HepG2 (cell line): ENCODE measurements around the gene RNF168. TPM values are rescaled to one million over a fixed set of nuclear protein-coding genes. Genes with fewer than 3 reads are reported as not detected.
A peak's percentile ranks its signal among the peaks of the same experiment; 100 is the strongest.

Experiments
- ATAC-seq: fragments of 200-7000 bp; cut with Tn5 transposase; 3 replicates; pipeline ENCODE4 v1.9.1; 2020; ENCODE audit warnings: mild to moderate bottlenecking, moderate library complexity
- BruUV-seq: library from RNA; stranded (reverse); fragments of 400-500 nt; replicated peaks from 2 replicates; lab custom pipeline; 2021; lab: Mats Ljungman, UMichigan
- CTCF ChIA-PET: fragments of 300-600 bp; formaldehyde crosslinking; extraction: SDS; loops from one replicate; lab custom pipeline; 2021; ENCODE audit warnings: low total read pairs, inconsistent platforms, low intra/inter-chr PET ratio; lab: Yijun Ruan, JAX
- POLR2A ChIA-PET: fragments of 350-600 bp; sonication (Branson Sonifier 250); formaldehyde crosslinking; loops from one replicate; lab custom pipeline; 2020; ENCODE audit warnings: antibody characterized with exemption, inconsistent platforms; lab: Yijun Ruan, JAX
- DNase-seq: peaks from one replicate; pipeline ENCODE4 v3.0.0-alpha.2; 2015; ENCODE audit warnings: low spot score
- FAIRE-seq: peaks from 3 replicates; lab custom pipeline; 2011; peaks lifted over from hg19 to GRCh38; lab: Jason Lieb, UNC
- H2AFZ ChIP-seq: one replicate; pipeline ENCODE4 v1.6.1; 2011; ENCODE audit warnings: low read length, inconsistent platforms
- H3K27ac ChIP-seq: fragments of 300-600 bp; 3 replicates; pipeline ENCODE4 v1.8.0; 2011; ENCODE audit warnings: mixed run types, mild to moderate bottlenecking, mixed read lengths, low read length, inconsistent platforms; ENCODE audit not compliant: insufficient read depth; ENCODE audit errors: extremely low read length
- H3K27me3 ChIP-seq, 2 experiments: fragments of 200-600 bp in 1 of 2; 2 replicates in 1 of 2; 3 replicates in 1 of 2; pipeline versions ENCODE4 v1.6.0 to v1.8.0; 2011; ENCODE audit warnings: low read length in 2 of 2, mild to moderate bottlenecking in 2 of 2, moderate library complexity in 2 of 2, inconsistent platforms in 1 of 2; ENCODE audit not compliant: insufficient read depth in 2 of 2, control insufficient read depth in 1 of 2
- H3K36me3 ChIP-seq, 2 experiments: fragments of 200-600 bp in 1 of 2; replicated peaks in 1 of 2; 2 replicates in 1 of 2; 3 replicates in 1 of 2; pipeline versions ENCODE4 v1.5.1 to v1.8.0; 2011; ENCODE audit warnings: low read length in 2 of 2, inconsistent platforms in 1 of 2; ENCODE audit not compliant: insufficient read depth in 2 of 2, control insufficient read depth in 1 of 2
- H3K4me1 ChIP-seq: 2 replicates; pipeline ENCODE4 v1.5.1; 2012; ENCODE audit warnings: low read length, inconsistent platforms; ENCODE audit not compliant: insufficient read depth
- H3K4me2 ChIP-seq: 2 replicates; pipeline ENCODE4 v1.6.0; 2011; ENCODE audit warnings: low read depth, low read length, inconsistent platforms
- H3K4me3 ChIP-seq, 3 experiments: fragments of 200-600 bp in 1 of 3; sonication (generic), shearing (Covaris generic) in 1 of 3; replicated peaks in 1 of 3; 2 replicates each; pipeline ENCODE4 v1.5.1; 2011 to 2016; ENCODE audit warnings: low read length in 3 of 3, inconsistent platforms in 2 of 3, low read depth in 2 of 3, mild to moderate bottlenecking in 2 of 3, control low read depth in 1 of 3, mixed read lengths in 1 of 3; ENCODE audit not compliant: insufficient read depth in 1 of 3
- H3K79me2 ChIP-seq: one replicate; pipeline ENCODE4 v1.6.1; 2011; ENCODE audit warnings: low read length, inconsistent platforms; ENCODE audit not compliant: insufficient read depth
- H3K9ac ChIP-seq: 2 replicates; pipeline ENCODE4 v1.6.0; 2011; ENCODE audit warnings: mild to moderate bottlenecking, low read depth, low read length, inconsistent platforms; ENCODE audit not compliant: insufficient read depth
- H3K9me3 ChIP-seq: 2 replicates; pipeline ENCODE4 v1.5.1; 2012; ENCODE audit warnings: mild to moderate bottlenecking, low read length
- H4K20me1 ChIP-seq: 2 replicates; pipeline ENCODE4 v1.6.0; 2011; ENCODE audit warnings: inconsistent platforms, mild to moderate bottlenecking, low read length, moderate library complexity; ENCODE audit not compliant: insufficient read depth
- CEBPG ChIP-seq: IDR thresholded peaks from 2 replicates; pipeline ENCODE4 v1.6.1; 2016
- GATA4 ChIP-seq: sonication (generic); IDR thresholded peaks from 2 replicates; pipeline ENCODE4 v1.6.1; 2016; ENCODE audit warnings: antibody characterized with exemption, low read depth, borderline replicate concordance
- MLLT10 ChIP-seq: sonication (generic); formaldehyde crosslinking; IDR thresholded peaks from 2 replicates; pipeline ENCODE4 v1.4.0; 2020; ENCODE audit warnings: missing genetic modification reagents
- MTF2 ChIP-seq: sonication (generic); formaldehyde crosslinking; IDR thresholded peaks from 2 replicates; pipeline ENCODE4 v1.5.0; 2020; ENCODE audit warnings: missing genetic modification reagents, borderline replicate concordance
- MZF1 ChIP-seq: sonication (generic); formaldehyde crosslinking; IDR thresholded peaks from 2 replicates; pipeline ENCODE4 v1.8.1; 2023; ENCODE audit warnings: mild to moderate bottlenecking, missing genetic modification reagents, borderline replicate concordance
- NR1H2 ChIP-seq: sonication (generic); formaldehyde crosslinking; IDR thresholded peaks from 2 replicates; pipeline ENCODE4 v1.8.1; 2022; ENCODE audit warnings: low read depth, missing genetic modification reagents, borderline replicate concordance
- NR2F1 ChIP-seq, 2 experiments: fragments of 450-650 bp in 1 of 2; formaldehyde crosslinking in 1 of 2; IDR thresholded peaks; 2 replicates each; pipeline versions ENCODE4 v1.5.0 to v1.6.1; 2016 to 2020; ENCODE audit warnings: mild to moderate bottlenecking in 1 of 2, missing compliant biosample characterization in 1 of 2, missing genetic modification reagents in 1 of 2, moderate library complexity in 1 of 2
- SRF ChIP-seq: IDR thresholded peaks from 2 replicates; pipeline ENCODE4 v1.6.1; 2011; ENCODE audit warnings: mild to moderate bottlenecking, low read depth, low read length, moderate library complexity
- ZFP1 ChIP-seq: IDR thresholded peaks from 2 replicates; pipeline ENCODE4 v1.6.1; 2016
- ZKSCAN5 ChIP-seq: sonication (generic); formaldehyde crosslinking; IDR thresholded peaks from 2 replicates; pipeline ENCODE4 v1.5.1; 2020; ENCODE audit warnings: mild to moderate bottlenecking, missing genetic modification reagents
- ZNF20 ChIP-seq: sonication (generic); formaldehyde crosslinking; IDR thresholded peaks from 2 replicates; pipeline ENCODE4 v1.4.0; 2020; ENCODE audit warnings: mild to moderate bottlenecking, moderate library complexity, missing genetic modification reagents
- ZNF652 ChIP-seq: IDR thresholded peaks from 2 replicates; pipeline ENCODE4 v1.6.1; 2016; ENCODE audit warnings: low read depth, borderline replicate concordance
- ZNF841 ChIP-seq: sonication (generic); formaldehyde crosslinking; IDR thresholded peaks from 2 replicates; pipeline ENCODE4 v1.8.1; 2023; ENCODE audit warnings: missing genetic modification reagents, borderline replicate concordance
- WGBS: methylation state at CpG from one replicate; pipeline ENCODE4 v1.1.6; 2017; ENCODE audit warnings: low lambda C conversion rate; 5-methylcytosine and 5-hydroxymethylcytosine counted together
- in situ Hi-C: cut with HindIII; loops from 2 replicates; pipeline ENCODE4 v1.10.0; 2017; ENCODE audit warnings: low pct_unique_long_range_greater_than_20kb; ENCODE audit not compliant: extremely low pct_ligation_motif_present
- intact Hi-C: fragments of 100-400 bp; cut with micrococcal nuclease; formaldehyde crosslinking; loops from one replicate; pipeline ENCODE4 v1.10.0; 2022; ENCODE audit not compliant: unreplicated experiment
- polyA plus RNA-seq, 8 experiments: library from polyadenylated mRNA; depleted of rRNA in 3 of 8; stranded (reverse) in 7 of 8; unstranded in 1 of 8; fragments of >200 nt; fragmentation: Illumina TruSeq in 4 of 8; extraction: Trizol in 4 of 8; gene quantifications; 2 replicates each; pipeline versions ENCODE4 v1.2.1 to v1.2.3, GENCODE V29; 2011 to 2016; ENCODE audit warnings: low read depth in 4 of 8, missing spikeins in 1 of 8, mixed read lengths in 1 of 8; ENCODE audit not compliant: insufficient read depth in 1 of 8
- total RNA-seq, 5 experiments: library from RNA; depleted of rRNA; stranded (reverse); fragments of >200 nt; fragmentation: Illumina TruSeq; extraction: Trizol; gene quantifications; 2 replicates each; pipeline ENCODE4 v1.2.3, GENCODE V29; 2016; ENCODE audit warnings: low read depth in 1 of 5
- TF ChIP-seq, protein P1 (sequence below): sonication (generic); formaldehyde crosslinking; IDR thresholded peaks from 2 replicates; pipeline ENCODE4 v1.8.1; 2023; ENCODE audit warnings: mild to moderate bottlenecking, moderate library complexity, missing genetic modification reagents

RNF168 gene
- total and polyA plus RNA-seq, 2 of the 13 experiments (the other 11 are each of a cell fraction or from before 2014, with no cell fraction given): 3.7 to 22.9 TPM

DNA sequence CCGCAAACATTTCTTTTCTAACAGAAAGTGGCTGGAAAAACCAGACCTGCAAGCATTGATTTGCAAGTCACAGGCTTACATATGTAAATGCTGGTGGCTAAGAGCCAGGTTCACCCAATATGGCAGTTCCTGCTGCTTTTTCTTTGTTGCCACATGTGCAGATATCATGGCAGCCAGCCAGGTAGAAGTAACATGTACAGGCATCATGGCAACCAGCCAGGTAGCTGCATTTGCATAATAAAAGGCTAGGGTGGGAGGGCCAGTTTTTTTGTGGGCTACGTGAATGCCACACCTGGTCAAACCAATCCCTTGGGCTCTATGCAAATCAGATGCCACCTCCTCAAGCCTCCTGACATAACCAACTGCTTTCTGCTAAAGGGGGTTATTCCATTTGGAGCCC is 14.4 kb upstream of the RNF168 start:
- Histone ChIP-seq H3K36me3 (no peaks in the 10 kb centered on the region), H3K4me3 (no peak overlapping the region), H3K27ac (no peak overlapping the region), H3K27me3 (peaks cover 0 to 17% of the 10 kb centered on the region in 2 experiments; a peak in 3 of 5 replicates), H3K9ac (no peak overlapping the region), H3K79me2 (no peaks in the 10 kb centered on the region), H3K4me2 (no peak overlapping the region; the same call in 1 of the 2 replicates), H3K4me1 (peaks cover 19% of the 10 kb centered on the region), H4K20me1 (no peaks in the 10 kb centered on the region), H2AFZ (no peak overlapping the region), H3K9me3 (no peaks in the 10 kb centered on the region)
- no TSS peak for BruUV-seq
- TF ChIP-seq ZFP1 (no peak), SRF (peak; percentile 75)
- intact Hi-C loops (loop anchor here (2.0 to 5.0 kb wide), 2 partner anchors 306 to 491 kb away; partner anchors contain the start of gene ZDHHC19), in situ Hi-C loops (loop anchor here (5.0 to 10.0 kb wide), 2 partner anchors 261 to 493 kb away; no protein-coding TSS in a partner anchor)
- CTCF ChIA-PET: interaction anchor here (2.5 to 3.4 kb wide), 2 partner anchors 32 to 264 kb away, joined by 24 to 28 read pairs; no protein-coding TSS in a partner anchor
- ATAC-seq (no peak), DNase-seq (no peak), FAIRE-seq (no peak)
- POLR2A ChIA-PET: no interaction called here
- 50% methylated on average over 2 of the region's 2 CpGs for WGBS

DNA sequence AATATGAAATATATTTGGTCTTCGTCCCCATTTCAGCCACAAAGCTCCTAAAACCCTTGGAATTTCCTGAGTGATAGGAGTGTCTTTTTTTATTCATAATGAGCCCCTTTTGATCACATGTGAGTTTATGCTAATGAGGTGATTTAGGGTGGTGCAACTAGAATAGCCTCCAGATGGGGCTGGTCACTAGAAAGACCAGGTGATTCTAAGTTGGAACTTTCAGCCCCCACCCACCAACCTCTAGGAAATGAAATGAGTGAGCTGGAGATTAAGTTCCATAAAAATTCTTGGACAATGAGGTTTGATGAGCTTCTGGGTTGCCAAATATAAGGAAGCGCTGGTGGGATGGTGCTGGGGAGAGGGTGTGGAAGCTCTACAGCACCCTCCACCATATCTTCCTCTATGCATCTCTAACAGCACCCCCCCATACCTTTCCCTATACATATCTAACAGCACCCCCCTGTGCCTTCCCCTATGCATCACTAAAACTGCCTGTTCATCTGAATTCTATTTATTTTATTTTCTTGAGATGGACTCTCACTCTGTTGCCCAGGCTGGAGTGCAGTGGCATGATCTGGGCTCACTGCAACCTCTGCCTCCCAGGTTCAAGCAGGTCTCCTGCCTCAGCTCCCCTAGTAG is 13.7 kb upstream of the RNF168 start:
- DNase-seq: no peak
- Histone ChIP-seq H3K27ac (no peak overlapping the region), H3K4me2 (no peak overlapping the region), H3K36me3 (no peaks in the 10 kb centered on the region), H4K20me1 (no peaks in the 10 kb centered on the region), H3K4me3 (no peak overlapping the region), H2AFZ (no peak overlapping the region), H3K9me3 (no peaks in the 10 kb centered on the region), H3K27me3 (peaks cover 0 to 16% of the 10 kb centered on the region in 2 experiments; a peak in 3 of 5 replicates), H3K4me1 (peaks cover 19% of the 10 kb centered on the region), H3K79me2 (no peaks in the 10 kb centered on the region), H3K9ac (no peak overlapping the region)
- FAIRE-seq: no peak
- ChIA-PET CTCF (no interaction called here), POLR2A (no interaction called here)
- no peak for ATAC-seq
- intact Hi-C loops: loop anchor here (5.0 kb wide), 1 partner anchor 305 kb away; the partner anchor contains the start of gene ZDHHC19
- in situ Hi-C loops: loop anchor here (5.0 to 10.0 kb wide), 2 partner anchors 260 to 492 kb away; no protein-coding TSS in a partner anchor
- WGBS: 51% methylated on average over 2 of the region's 2 CpGs
- BruUV-seq: no TSS peak
- TF ChIP-seq ZKSCAN5 (CRISPR knock-in tag): no peak
- TF ChIP-seq, protein P1, sequence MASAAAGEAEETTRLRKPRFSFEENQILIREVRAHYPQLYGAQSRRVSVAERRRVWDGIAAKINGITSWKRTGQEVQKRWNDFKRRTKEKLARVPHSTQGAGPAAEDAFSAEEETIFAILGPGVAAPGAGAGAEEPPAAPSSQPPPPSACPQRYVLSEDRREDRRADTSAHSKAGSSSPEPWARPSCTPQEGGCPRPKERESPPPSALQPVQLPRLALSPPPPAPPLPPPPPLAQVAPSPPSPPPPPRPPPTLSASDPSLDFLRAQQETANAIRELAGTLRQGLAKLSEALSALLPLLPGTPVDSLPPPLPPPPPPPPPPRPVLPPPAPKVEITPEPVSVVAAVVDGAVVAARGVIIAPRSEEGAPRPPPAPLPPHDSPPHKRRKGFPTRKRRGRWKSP (CRISPR knock-in tag): no peak
- no peak for TF ChIP-seq CEBPG (CRISPR knock-in tag)
- TF ChIP-seq ZNF841 (CRISPR knock-in tag): no peak
- no peak for TF ChIP-seq GATA4
- TF ChIP-seq ZNF652 (CRISPR knock-in tag): no peak
- TF ChIP-seq ZNF20 (CRISPR knock-in tag): no peak
- TF ChIP-seq MZF1 (CRISPR knock-in tag): no peak
- TF ChIP-seq NR1H2: no peak
- TF ChIP-seq MLLT10: no peak
- TF ChIP-seq MTF2 (CRISPR knock-in tag): no peak
- TF ChIP-seq NR2F1 (CRISPR knock-in tag; IDR thresholded peaks at IDR 0.05): no peak
